Ovary (tissue), 3 donors: ENCODE measurements around the gene SCGB3A1.

ENCODE experiments used
- POLR2A ChIP-seq: fragments of 450-650 bp; IDR thresholded peaks from one replicate; pipeline ENCODE4 v1.6.1; 2017; ENCODE audit warnings: antibody characterized with exemption, mild to moderate bottlenecking, moderate library complexity
- TF ChIP-seq, protein P1 (sequence below), 3 donors: fragments of 450-650 bp in 2 of 3; fragments of 200-600 bp in 1 of 3; IDR thresholded peaks; one replicate each; pipeline versions ENCODE4 v1.5.1 to v1.8.0; 2016 to 2022; ENCODE audit warnings: antibody characterized with exemption in 3 of 3, mild to moderate bottlenecking in 1 of 3
- donor health status: DM: no; HTN: no; CAD: no.

GRCh38 chr5:180593446-180594206, 2.3 kb upstream of the SCGB3A1 start:
- TF ChIP-seq, protein P1, sequence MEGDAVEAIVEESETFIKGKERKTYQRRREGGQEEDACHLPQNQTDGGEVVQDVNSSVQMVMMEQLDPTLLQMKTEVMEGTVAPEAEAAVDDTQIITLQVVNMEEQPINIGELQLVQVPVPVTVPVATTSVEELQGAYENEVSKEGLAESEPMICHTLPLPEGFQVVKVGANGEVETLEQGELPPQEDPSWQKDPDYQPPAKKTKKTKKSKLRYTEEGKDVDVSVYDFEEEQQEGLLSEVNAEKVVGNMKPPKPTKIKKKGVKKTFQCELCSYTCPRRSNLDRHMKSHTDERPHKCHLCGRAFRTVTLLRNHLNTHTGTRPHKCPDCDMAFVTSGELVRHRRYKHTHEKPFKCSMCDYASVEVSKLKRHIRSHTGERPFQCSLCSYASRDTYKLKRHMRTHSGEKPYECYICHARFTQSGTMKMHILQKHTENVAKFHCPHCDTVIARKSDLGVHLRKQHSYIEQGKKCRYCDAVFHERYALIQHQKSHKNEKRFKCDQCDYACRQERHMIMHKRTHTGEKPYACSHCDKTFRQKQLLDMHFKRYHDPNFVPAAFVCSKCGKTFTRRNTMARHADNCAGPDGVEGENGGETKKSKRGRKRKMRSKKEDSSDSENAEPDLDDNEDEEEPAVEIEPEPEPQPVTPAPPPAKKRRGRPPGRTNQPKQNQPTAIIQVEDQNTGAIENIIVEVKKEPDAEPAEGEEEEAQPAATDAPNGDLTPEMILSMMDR (IDR thresholded peaks at IDR 0.05): no peak
- TF ChIP-seq POLR2A: no peak
